HEK293 (cell line): Measurements from ENCODE around the gene TBX5.

Experiments
- CTCF ChIA-PET: fragments of 350-600 bp; formaldehyde crosslinking; extraction: SDS; loops from one replicate; lab custom pipeline; 2021; ENCODE audit warnings: antibody characterized with exemption; lab: Yijun Ruan, JAX
- POLR2A ChIA-PET: fragments of 300-600 bp; formaldehyde crosslinking; extraction: SDS; loops from one replicate; lab custom pipeline; 2020; ENCODE audit warnings: antibody characterized with exemption, inconsistent platforms; lab: Yijun Ruan, JAX
- H3K27ac ChIP-seq: fragments of 200-500 bp; sonication (Bioruptor generic); 2 replicates; pipeline ENCODE4 v1.5.1; 2014; ENCODE audit warnings: low read depth, low read length, control low read depth, inconsistent platforms; ENCODE audit errors: extremely low read depth
- H3K36me3 ChIP-seq, 2 experiments: fragments of 200-500 bp in 1 of 2; sonication (Bioruptor generic) in 1 of 2; 1 replicate in 1 of 2; 2 replicates in 1 of 2; pipeline ENCODE4 v1.5.1; 2014 to 2017; ENCODE audit warnings: inconsistent platforms in 2 of 2, low read length in 2 of 2; ENCODE audit not compliant: control insufficient read depth in 2 of 2, insufficient read depth in 1 of 2
- H3K4me1 ChIP-seq: fragments of 200-500 bp; sonication (Bioruptor generic); 2 replicates; pipeline ENCODE4 v1.5.1; 2014; ENCODE audit warnings: mild to moderate bottlenecking, low read length, inconsistent platforms; ENCODE audit not compliant: control insufficient read depth, insufficient read depth
- H3K4me3 ChIP-seq: 2 replicates; pipeline ENCODE4 v1.5.1; 2011; ENCODE audit warnings: low read depth, mild to moderate bottlenecking, control low read depth, low read length, moderate library complexity
- H3K9me3 ChIP-seq: fragments of 200-500 bp; sonication (Bioruptor generic); 2 replicates; pipeline ENCODE4 v1.5.1; 2014; ENCODE audit warnings: low read depth, low read length, inconsistent platforms; ENCODE audit not compliant: control insufficient read depth, insufficient read depth
- GFI1B ChIP-seq: fragments of 450-650 bp; formaldehyde crosslinking; IDR thresholded peaks from 2 replicates; pipeline ENCODE4 v1.5.1; 2016; ENCODE audit warnings: missing biosample characterization, missing genetic modification characterization
- HOXC10 ChIP-seq: sonication (generic); formaldehyde crosslinking; IDR thresholded peaks from 2 replicates; pipeline ENCODE4 v1.8.1; 2023; ENCODE audit warnings: mild to moderate bottlenecking, missing genetic modification reagents
- RBAK ChIP-seq: fragments of 450-650 bp; formaldehyde crosslinking; IDR thresholded peaks from 2 replicates; pipeline ENCODE4 v1.5.1; 2016; ENCODE audit warnings: missing biosample characterization, missing genetic modification characterization
- SP2 ChIP-seq: fragments of 450-650 bp; formaldehyde crosslinking; IDR thresholded peaks from 2 replicates; pipeline ENCODE4 v1.5.1; 2016; ENCODE audit warnings: missing biosample characterization, missing genetic modification characterization
- TCF7L2 ChIP-seq: IDR thresholded peaks from 2 replicates; pipeline ENCODE4 v1.6.1; 2011; ENCODE audit warnings: low read depth, mild to moderate bottlenecking, inconsistent platforms, low read length, moderate library complexity, borderline replicate concordance
- ZBTB21 ChIP-seq: fragments of 450-650 bp; formaldehyde crosslinking; IDR thresholded peaks from 2 replicates; pipeline ENCODE4 v1.5.1; 2017; ENCODE audit warnings: missing biosample characterization, missing genetic modification characterization
- ZFHX2 ChIP-seq: fragments of 450-650 bp; formaldehyde crosslinking; conservative IDR thresholded peaks from 2 replicates; pipeline ENCODE4 v1.5.1; 2016; ENCODE audit warnings: missing biosample characterization, missing genetic modification characterization
- ZFP3 ChIP-seq: fragments of 450-650 bp; formaldehyde crosslinking; IDR thresholded peaks from 2 replicates; pipeline ENCODE4 v1.5.1; 2016; ENCODE audit warnings: low read depth, missing biosample characterization, missing genetic modification characterization
- ZNF10 ChIP-seq: fragments of 450-650 bp; formaldehyde crosslinking; IDR thresholded peaks from 2 replicates; pipeline ENCODE4 v1.5.1; 2017; ENCODE audit warnings: missing biosample characterization, missing genetic modification characterization
- ZNF2 ChIP-seq: fragments of 450-650 bp; formaldehyde crosslinking; IDR thresholded peaks from 2 replicates; pipeline ENCODE4 v1.5.1; 2016; ENCODE audit warnings: missing biosample characterization, missing genetic modification characterization
- ZNF211 ChIP-seq: fragments of 450-650 bp; formaldehyde crosslinking; IDR thresholded peaks from 2 replicates; pipeline ENCODE4 v1.5.1; 2016; ENCODE audit warnings: low read depth, missing biosample characterization, missing genetic modification characterization
- ZNF214 ChIP-seq: fragments of 450-650 bp; formaldehyde crosslinking; IDR thresholded peaks from 2 replicates; pipeline ENCODE4 v1.5.1; 2017; ENCODE audit warnings: missing biosample characterization, mild to moderate bottlenecking, missing genetic modification characterization, borderline replicate concordance
- ZNF266 ChIP-seq: fragments of 450-650 bp; formaldehyde crosslinking; IDR thresholded peaks from 2 replicates; pipeline ENCODE4 v1.5.1; 2016; ENCODE audit warnings: missing biosample characterization, missing genetic modification characterization, low read depth
- ZNF302 ChIP-seq: fragments of 450-650 bp; formaldehyde crosslinking; IDR thresholded peaks from 2 replicates; pipeline ENCODE4 v1.5.1; 2016; ENCODE audit warnings: missing biosample characterization, missing genetic modification characterization, low read depth
- ZNF350 ChIP-seq: fragments of 450-650 bp; formaldehyde crosslinking; IDR thresholded peaks from 2 replicates; pipeline ENCODE4 v1.5.0; 2017; ENCODE audit warnings: missing biosample characterization, mild to moderate bottlenecking, missing genetic modification characterization
- ZNF362 ChIP-seq: fragments of 450-650 bp; formaldehyde crosslinking; IDR thresholded peaks from 2 replicates; pipeline ENCODE4 v1.5.1; 2016; ENCODE audit warnings: missing biosample characterization, missing genetic modification characterization
- ZNF391 ChIP-seq: fragments of 450-650 bp; formaldehyde crosslinking; IDR thresholded peaks from 2 replicates; pipeline ENCODE4 v1.5.1; 2016; ENCODE audit warnings: low read depth, missing biosample characterization, missing genetic modification characterization, borderline replicate concordance
- ZNF398 ChIP-seq: fragments of 450-650 bp; formaldehyde crosslinking; IDR thresholded peaks from 2 replicates; pipeline ENCODE4 v1.5.1; 2017; ENCODE audit warnings: missing biosample characterization, missing genetic modification characterization
- ZNF501 ChIP-seq: fragments of 450-650 bp; formaldehyde crosslinking; IDR thresholded peaks from 2 replicates; pipeline ENCODE4 v1.5.1; 2016; ENCODE audit warnings: missing biosample characterization, missing genetic modification characterization
- ZNF514 ChIP-seq: fragments of 450-650 bp; formaldehyde crosslinking; IDR thresholded peaks from 2 replicates; pipeline ENCODE4 v1.5.1; 2016; ENCODE audit warnings: missing biosample characterization, missing genetic modification characterization
- ZNF585B ChIP-seq: fragments of 450-650 bp; formaldehyde crosslinking; IDR thresholded peaks from 2 replicates; pipeline ENCODE4 v1.5.1; 2016; ENCODE audit warnings: missing biosample characterization, missing genetic modification characterization
- ZNF596 ChIP-seq: fragments of 450-650 bp; IDR thresholded peaks from 2 replicates; pipeline ENCODE4 v1.5.0; 2018; ENCODE audit warnings: missing biosample characterization, mild to moderate bottlenecking, missing genetic modification characterization, moderate library complexity
- ZNF629 ChIP-seq: fragments of 450-650 bp; formaldehyde crosslinking; IDR thresholded peaks from 2 replicates; pipeline ENCODE4 v1.5.1; 2017; ENCODE audit warnings: missing biosample characterization, missing genetic modification characterization
- ZNF658 ChIP-seq: fragments of 450-650 bp; formaldehyde crosslinking; IDR thresholded peaks from 2 replicates; pipeline ENCODE4; 2016; ENCODE audit warnings: missing biosample characterization, missing genetic modification characterization
- ZNF707 ChIP-seq: fragments of 450-650 bp; formaldehyde crosslinking; IDR thresholded peaks from 2 replicates; pipeline ENCODE4 v1.5.1; 2016; ENCODE audit warnings: missing biosample characterization, missing genetic modification characterization
- ZNF747 ChIP-seq: fragments of 450-650 bp; formaldehyde crosslinking; IDR thresholded peaks from 2 replicates; pipeline ENCODE4 v1.5.1; 2016; ENCODE audit warnings: missing biosample characterization, missing genetic modification characterization
- TF ChIP-seq, protein P1 (sequence below): fragments of 450-650 bp; formaldehyde crosslinking; IDR thresholded peaks from 2 replicates; pipeline ENCODE4 v1.5.1; 2016; ENCODE audit warnings: missing biosample characterization, missing genetic modification characterization
- TF ChIP-seq, protein P2 (sequence below): fragments of 450-650 bp; formaldehyde crosslinking; IDR thresholded peaks from 2 replicates; pipeline ENCODE4 v1.5.1; 2016; ENCODE audit warnings: missing biosample characterization, missing genetic modification characterization
- TF ChIP-seq, protein P3 (sequence below): fragments of 450-650 bp; formaldehyde crosslinking; conservative IDR thresholded peaks from 2 replicates; pipeline ENCODE4 v1.5.1; 2016; ENCODE audit warnings: low read depth, missing biosample characterization, missing genetic modification characterization

The TBX5 gene

GRCh38 chr12:114320968-114321367, 85.0 kb downstream of the TBX5 start:
- Histone ChIP-seq H3K27ac (no peak overlapping the region), H3K4me3 (no peak overlapping the region), H3K36me3 (no peaks in the 10 kb centered on the region), H3K9me3 (no peaks in the 10 kb centered on the region), H3K4me1 (no peaks in the 10 kb centered on the region)
- POLR2A ChIA-PET = no interaction called here
- CTCF ChIA-PET = no interaction called here
- TF ChIP-seq ZNF391 (tag by site-specific recombination) = no peak
- TF ChIP-seq TCF7L2 = no peak
- TF ChIP-seq ZNF2 = no peak
- TF ChIP-seq ZNF629 (tag by site-specific recombination) = no peak
- no peak for TF ChIP-seq ZNF596 (tag by site-specific recombination)
- TF ChIP-seq ZNF350 = no peak
- no peak for TF ChIP-seq ZNF707 (tag by site-specific recombination)
- TF ChIP-seq, protein P1, sequence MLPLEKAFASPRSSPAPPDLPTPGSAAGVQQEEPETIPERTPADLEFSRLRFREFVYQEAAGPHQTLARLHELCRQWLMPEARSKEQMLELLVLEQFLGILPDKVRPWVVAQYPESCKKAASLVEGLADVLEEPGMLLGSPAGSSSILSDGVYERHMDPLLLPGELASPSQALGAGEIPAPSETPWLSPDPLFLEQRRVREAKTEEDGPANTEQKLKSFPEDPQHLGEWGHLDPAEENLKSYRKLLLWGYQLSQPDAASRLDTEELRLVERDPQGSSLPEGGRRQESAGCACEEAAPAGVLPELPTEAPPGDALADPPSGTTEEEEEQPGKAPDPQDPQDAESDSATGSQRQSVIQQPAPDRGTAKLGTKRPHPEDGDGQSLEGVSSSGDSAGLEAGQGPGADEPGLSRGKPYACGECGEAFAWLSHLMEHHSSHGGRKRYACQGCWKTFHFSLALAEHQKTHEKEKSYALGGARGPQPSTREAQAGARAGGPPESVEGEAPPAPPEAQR (tag by site-specific recombination) = no peak
- no peak for TF ChIP-seq RBAK (tag by site-specific recombination)
- no peak for TF ChIP-seq ZNF302 (tag by site-specific recombination)
- TF ChIP-seq, protein P2, sequence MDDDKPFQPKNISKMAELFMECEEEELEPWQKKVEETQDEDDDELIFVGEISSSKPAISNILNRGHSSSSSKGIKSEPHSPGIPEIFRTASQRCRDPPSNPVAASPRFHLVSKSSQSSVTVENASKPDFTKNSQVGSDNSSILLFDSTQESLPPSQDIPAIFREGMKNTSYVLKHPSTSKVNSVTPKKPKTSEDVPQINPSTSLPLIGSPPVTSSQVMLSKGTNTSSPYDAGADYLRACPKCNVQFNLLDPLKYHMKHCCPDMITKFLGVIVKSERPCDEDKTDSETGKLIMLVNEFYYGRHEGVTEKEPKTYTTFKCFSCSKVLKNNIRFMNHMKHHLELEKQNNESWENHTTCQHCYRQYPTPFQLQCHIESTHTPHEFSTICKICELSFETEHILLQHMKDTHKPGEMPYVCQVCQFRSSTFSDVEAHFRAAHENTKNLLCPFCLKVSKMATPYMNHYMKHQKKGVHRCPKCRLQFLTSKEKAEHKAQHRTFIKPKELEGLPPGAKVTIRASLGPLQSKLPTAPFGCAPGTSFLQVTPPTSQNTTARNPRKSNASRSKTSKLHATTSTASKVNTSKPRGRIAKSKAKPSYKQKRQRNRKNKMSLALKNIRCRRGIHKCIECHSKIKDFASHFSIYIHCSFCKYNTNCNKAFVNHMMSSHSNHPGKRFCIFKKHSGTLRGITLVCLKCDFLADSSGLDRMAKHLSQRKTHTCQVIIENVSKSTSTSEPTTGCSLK (tag by site-specific recombination) = no peak
- no peak for TF ChIP-seq ZNF747 (tag by site-specific recombination)
- TF ChIP-seq ZNF658 = no peak
- TF ChIP-seq GFI1B (tag by site-specific recombination) = no peak
- no peak for TF ChIP-seq ZNF214 (tag by site-specific recombination)
- TF ChIP-seq ZNF514 = no peak
- TF ChIP-seq ZNF266 (tag by site-specific recombination) = no peak
- no peak for TF ChIP-seq ZNF501 (tag by site-specific recombination)

DNA sequence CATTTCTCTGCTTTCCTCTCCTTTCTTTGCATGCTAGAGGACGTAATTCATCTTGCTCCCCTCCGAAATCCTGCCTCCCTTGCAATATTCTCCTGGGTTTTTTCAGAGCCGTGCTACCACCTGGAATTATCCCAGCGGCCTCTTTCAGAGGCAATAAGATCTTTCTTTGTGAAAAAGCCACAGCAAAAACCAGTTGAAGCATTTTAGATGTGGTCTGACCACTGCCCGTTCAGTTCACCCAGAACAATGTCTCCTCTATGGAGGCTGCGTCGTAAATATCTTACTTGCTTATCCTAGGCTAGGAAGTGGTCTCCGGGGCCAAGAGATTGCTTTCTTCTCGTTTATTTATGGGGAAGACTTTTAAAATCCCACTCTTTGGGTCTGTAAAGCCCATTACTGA, 85.8 kb downstream of the TBX5 start:
- Histone ChIP-seq H3K4me3 (no peak overlapping the region), H3K9me3 (no peaks in the 10 kb centered on the region), H3K27ac (no peak overlapping the region), H3K4me1 (no peaks in the 10 kb centered on the region), H3K36me3 (no peaks in the 10 kb centered on the region)
- CTCF ChIA-PET = no interaction called here
- TF ChIP-seq ZFHX2 (tag by site-specific recombination) (no peak), ZNF211 (tag by site-specific recombination) (no peak), SP2 (tag by site-specific recombination) (no peak), ZBTB21 (tag by site-specific recombination) (no peak), ZNF585B (tag by site-specific recombination) (no peak), ZFP3 (no peak), HOXC10 (CRISPR knock-in tag) (no peak), ZNF501 (tag by site-specific recombination) (no peak), ZNF398 (tag by site-specific recombination) (no peak), ZNF362 (no peak), ZNF10 (tag by site-specific recombination) (no peak)
- TF ChIP-seq, protein P3, sequence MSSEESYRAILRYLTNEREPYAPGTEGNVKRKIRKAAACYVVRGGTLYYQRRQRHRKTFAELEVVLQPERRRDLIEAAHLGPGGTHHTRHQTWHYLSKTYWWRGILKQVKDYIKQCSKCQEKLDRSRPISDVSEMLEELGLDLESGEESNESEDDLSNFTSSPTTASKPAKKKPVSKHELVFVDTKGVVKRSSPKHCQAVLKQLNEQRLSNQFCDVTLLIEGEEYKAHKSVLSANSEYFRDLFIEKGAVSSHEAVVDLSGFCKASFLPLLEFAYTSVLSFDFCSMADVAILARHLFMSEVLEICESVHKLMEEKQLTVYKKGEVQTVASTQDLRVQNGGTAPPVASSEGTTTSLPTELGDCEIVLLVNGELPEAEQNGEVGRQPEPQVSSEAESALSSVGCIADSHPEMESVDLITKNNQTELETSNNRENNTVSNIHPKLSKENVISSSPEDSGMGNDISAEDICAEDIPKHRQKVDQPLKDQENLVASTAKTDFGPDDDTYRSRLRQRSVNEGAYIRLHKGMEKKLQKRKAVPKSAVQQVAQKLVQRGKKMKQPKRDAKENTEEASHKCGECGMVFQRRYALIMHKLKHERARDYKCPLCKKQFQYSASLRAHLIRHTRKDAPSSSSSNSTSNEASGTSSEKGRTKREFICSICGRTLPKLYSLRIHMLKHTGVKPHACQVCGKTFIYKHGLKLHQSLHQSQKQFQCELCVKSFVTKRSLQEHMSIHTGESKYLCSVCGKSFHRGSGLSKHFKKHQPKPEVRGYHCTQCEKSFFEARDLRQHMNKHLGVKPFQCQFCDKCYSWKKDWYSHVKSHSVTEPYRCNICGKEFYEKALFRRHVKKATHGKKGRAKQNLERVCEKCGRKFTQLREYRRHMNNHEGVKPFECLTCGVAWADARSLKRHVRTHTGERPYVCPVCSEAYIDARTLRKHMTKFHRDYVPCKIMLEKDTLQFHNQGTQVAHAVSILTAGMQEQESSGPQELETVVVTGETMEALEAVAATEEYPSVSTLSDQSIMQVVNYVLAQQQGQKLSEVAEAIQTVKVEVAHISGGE (tag by site-specific recombination) = no peak
- POLR2A ChIA-PET = no interaction called here
